GM18505 (cell line): ENCODE measurements around the gene TMEM72.

ENCODE experiments used
- ATAC-seq: cut with Tn5 transposase; IDR thresholded peaks from one replicate; pipeline ENCODE4 v1.9.1; 2021; ENCODE audit not compliant: unreplicated experiment
- POLR2A ChIP-seq: IDR thresholded peaks from 4 replicates; pipeline ENCODE4 v1.6.1; 2011; ENCODE audit warnings: borderline replicate concordance; ENCODE audit not compliant: insufficient read depth, insufficient read length; ENCODE audit errors: extremely low read depth

TMEM72 gene

DNA sequence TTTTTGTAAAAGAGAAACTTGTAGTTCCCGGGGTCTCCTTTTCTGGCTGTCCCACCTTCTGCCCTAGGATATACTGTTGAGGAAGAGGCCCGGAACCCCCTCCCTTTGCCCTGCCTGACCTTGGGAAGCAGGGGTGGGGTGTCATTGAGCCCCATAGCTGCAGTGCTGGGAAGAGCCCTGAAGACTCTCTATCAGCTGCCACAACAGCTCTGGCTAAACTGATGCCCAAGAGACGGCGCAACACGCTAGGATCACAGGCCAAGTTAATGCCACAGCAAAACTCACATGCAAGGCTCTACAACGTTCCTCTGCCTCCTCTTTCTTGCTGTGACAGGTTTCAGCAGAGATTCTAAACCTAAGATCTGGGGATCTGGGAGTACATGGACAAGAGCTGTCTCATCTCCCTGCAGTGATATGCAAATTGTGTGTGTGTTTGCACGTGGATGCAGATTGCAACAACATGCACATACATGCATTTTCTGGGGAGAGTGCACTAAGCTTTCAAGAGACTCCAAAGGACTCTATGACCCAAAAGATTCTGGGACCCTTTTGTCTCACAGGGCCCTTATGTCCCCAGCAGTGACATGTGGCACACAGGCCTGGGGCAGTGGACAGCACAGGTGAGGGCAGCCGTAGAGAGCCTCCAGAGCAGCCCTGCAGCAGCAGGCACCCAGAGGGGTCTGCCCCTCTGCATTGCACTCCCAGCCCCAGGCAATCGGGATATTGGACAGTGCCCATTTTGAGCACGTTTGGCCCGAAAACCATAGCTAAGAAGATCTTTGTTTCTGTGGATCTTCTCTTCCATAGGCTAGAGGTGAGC is 51.0 kb downstream of the TMEM72 start:
- no peak for ATAC-seq
- TF ChIP-seq POLR2A = no peak

DNA sequence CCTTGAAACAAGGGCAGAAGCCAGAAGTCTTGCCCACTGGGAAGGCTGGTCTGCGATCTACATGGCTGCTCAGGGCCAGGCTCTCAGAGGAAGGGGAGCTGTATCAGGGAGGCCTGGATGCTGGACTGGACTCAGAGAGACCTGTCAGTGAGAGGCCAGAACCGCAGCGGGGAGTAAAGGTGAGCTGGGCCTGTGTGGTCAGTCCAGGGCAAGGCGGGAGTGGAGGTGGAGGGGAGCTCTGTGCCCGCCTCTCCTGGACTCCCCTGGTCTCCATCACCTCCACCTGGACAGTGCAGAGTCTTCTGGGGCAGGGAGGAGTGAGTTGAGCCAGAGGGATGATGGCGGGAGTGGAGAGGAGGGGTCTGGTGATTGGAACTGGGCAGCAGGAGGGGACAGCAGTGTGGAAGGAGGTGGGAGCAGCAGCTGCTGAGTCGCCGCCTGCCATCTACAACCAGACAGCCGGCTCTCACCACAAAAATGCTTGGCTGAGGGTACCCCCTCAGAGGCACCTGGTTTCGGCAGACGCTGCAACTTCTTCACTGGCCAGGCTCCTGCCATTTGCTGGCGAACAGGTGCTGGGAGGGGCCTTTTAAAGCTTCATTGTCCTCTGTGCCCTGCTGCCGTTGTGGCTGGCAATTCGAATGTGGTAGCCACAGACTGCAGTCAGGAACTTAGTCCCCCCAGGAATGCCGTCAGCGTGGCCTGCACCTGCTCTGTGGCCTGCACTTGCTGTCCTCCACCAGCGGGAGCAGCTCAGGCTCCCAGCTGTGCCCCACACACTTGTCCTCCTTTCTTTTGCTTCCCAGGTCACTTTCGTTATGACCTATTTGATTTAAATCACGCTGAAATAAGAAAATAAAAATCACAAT is 52.0 kb downstream of the TMEM72 start:
- peak; percentile 36 for TF ChIP-seq POLR2A
- ATAC-seq = no peak

DNA sequence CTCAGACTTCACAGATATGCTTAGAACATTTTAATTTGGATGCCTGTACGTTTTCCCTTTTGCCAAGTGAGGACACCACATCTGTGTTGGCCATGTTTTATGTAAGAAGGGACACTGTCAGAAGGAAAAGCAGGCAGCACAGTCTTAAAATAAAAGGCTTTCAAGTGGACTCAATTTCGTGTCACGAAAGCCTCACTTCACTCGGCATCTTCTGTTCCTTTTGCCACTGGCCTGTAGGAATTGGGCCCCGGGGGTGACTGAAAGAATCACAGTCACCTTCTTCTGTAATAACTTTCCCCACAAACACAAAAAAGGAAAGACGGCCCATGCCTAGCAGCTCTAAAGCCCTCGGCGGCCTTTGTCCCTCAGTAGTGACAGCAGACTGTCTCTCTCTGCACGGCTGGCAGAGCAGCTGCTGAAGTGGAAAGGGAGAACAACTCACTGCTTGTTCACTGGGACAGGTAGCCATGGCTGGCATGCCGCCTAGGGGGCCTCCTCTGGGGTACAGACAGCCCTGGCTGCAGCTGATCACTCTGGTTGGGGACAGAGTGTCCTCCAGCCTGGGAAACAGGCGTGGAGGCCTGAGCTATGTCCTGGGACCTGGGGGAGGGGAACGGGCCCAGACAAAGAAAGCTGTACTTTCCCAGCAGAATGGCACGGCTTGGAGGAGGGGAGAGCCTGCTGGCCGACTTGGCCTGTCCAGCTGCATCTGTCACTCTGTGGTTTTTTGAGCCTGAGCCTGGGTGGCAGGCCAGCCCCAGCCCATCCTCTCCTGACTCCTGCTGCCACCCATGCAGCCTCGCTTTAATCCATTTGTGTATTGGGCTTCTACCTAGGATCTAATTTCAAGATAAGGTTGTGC is 52.9 kb downstream of the TMEM72 start:
- ATAC-seq = no peak
- no peak for TF ChIP-seq POLR2A

DNA sequence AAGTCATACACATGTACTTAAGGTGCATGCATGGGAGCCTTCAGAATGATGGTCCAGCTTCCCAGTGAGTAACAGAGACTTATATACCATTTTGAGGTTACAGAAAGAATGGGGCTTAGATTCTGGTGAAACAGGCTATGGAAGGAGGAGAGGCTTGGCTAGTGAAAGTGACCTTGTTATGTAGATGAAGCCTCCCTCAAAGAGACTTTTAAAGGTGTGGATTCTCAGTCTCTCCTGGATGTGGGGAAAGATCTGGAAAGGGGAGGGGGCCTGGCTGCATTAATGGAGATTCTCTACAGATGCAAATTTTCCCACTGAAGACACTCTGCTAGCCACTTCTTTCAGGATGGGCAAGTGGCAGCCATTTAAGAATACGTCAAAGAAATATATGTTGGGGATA is 54.0 kb downstream of the TMEM72 start:
- no peak for TF ChIP-seq POLR2A
- ATAC-seq = no peak

DNA sequence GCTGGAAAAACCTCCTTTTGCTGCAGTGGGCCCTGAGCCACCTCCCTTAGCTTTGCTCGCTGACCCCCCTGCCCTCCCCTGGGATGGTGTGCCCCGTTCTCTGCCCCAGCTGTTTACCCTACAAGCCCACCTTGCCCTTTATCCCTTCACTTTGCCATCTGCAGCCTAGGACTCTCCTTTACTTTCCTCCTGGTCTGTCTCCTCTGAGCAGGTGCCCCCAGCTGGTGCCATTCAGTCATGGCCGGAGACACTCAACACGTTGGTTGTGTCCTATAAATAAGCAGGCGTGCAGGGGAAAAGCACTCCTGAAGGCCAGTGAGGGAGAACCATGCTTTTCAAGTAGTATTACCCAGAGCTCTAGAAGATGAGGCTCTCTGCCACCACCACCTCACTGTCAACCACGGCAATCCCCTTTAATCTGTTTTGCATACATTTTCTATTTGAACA is 54.5 kb downstream of the TMEM72 start:
- no peak for ATAC-seq
- TF ChIP-seq POLR2A = no peak

DNA sequence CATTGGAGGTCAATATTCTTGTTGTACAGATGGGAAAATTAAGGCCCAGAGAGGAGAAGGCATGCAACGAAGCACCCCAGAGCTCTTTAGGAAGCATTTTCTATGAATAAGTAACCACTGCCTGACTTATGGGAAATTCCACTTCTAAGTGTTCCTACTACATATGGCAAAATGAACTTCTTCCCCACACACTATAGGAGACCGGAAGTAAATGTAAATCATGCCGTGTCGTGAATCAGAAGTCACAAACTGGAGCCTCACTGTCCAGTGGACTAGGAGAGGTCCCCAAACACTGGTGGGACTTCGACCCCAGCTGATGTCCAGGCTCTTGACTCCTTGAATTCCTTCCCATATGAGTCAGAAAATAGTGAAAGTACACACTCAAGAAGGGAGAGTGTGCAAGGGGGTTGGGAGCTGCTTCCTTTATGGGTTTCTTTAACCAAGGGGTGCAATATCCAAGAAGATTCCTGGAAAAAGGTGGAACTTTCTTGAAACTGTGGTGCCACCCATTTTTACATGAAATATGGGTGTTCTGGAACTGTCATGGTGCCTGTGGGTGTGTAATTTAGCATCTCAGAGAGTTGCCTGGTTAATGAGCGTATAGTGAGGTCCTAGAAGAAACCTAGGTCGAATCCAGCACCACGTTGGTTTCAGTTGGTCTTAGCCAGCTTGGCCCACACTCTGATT is 55.1 kb downstream of the TMEM72 start:
- no peak for TF ChIP-seq POLR2A
- ATAC-seq = no peak

DNA sequence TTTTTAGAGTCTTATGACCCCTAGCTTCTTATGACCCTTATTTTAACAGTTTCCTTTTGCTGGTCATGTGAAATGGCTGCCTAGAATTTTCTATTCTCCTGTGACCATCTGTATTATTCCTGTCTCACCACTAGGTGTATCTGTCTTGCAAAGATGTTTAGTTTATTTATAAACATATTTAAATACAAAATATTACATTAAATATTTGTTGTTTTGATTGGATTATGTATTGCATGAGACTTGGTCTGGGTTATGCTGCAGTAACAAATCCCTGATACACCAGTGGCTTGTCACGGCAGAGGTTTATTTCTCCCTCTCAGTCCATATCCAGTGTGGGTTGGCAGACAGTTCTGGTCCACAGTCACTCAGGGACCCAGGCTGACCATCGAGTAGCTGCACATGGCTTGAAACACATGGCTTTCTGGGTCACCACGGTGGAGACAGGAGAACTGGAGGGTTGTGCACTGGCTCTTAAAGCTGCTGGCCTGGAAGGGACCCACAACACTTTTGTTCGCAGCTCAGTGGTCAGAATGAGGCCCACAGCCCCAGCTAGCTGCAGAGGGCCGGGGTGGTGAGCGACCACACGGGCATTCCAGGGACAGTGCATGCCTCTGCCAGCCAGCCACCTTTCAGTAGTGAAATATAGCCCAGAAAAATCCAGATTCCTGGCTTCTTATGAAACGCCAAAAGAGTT is 55.8 kb downstream of the TMEM72 start:
- no peak for ATAC-seq
- no peak for TF ChIP-seq POLR2A

DNA sequence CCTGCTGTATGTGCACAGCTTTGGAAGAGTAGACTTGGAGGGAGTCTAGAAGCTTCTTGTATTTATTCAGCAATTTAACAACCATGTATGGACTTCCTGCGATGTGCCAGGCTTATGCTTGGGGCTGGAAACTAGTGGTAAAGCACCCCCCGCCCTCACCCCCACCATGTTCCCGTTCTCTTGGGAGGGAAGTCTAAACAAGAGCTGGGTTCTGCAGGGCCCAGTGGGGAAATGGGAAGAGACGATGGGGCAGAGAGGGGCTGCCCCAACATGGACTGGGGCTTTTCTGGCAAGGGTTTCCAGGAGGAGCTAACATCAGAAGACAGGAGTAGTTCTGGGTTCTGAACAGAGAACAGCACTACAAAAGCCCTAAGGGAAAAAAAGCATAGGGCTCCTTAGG is 56.5 kb downstream of the TMEM72 start:
- no peak for TF ChIP-seq POLR2A
- no peak for ATAC-seq

DNA sequence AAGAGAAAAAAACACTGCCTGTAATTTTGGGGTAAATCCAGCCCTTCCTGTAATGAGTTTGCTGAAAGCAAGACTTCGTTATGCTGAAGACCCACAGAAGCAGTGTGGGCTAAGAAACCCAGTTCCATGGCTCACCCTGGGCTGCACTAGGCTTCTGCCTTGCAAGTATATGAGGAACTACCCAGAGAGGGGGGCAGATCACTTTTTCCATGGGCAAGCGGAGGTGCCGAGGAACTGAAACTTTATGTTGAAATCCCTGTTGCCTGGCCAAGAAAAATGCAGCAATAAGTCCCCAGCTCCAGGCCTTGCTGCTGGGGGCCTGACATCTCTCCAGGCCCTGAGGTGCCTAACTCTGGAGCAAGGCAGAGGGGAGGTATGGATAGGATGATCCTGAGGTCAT is 57.0 kb downstream of the TMEM72 start:
- TF ChIP-seq POLR2A = no peak
- no peak for ATAC-seq

DNA sequence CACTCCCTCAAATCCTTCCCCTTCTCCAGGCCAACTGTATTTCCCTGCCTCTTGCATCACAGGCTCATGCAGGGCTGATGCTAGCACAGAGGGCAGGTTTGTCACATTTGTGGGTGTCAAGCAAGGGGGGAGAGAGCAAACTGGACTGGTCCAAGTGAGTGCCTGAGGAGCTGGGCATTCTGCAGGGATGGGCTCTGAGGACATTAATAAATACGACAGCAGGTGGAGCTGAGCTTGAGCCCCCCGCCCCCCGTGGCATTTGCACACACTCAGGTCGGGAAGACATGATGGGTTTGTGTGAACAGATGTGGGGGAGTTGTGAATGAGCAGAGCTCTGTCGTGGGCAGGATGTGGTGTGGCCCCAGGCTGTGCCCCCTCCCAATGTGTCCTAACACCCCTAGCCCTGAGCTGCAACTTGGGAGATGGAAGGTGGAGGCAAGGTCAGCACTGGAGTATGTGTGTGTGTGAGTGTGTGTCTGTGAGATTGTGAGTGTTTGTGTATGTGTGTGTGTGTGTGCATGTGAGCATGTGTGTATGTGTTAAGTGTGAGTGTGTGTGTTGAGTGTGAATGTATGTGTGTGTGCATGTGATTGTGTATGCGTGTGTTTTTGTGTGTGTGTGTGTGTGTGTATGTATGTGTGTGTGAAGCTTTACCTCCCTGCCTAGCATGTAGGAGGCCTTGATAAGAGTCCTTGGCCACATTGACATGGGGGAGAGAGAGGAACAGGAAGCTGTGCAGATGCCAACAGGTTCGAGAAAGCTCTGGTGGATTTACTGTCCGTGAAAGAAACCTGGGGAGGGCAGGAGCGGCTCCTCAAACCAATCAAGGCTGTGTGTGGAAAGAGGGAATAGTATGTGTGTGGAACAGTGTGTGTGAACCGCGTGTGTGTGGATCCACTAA is 57.6 kb downstream of the TMEM72 start:
- no peak for ATAC-seq
- no peak for TF ChIP-seq POLR2A

DNA sequence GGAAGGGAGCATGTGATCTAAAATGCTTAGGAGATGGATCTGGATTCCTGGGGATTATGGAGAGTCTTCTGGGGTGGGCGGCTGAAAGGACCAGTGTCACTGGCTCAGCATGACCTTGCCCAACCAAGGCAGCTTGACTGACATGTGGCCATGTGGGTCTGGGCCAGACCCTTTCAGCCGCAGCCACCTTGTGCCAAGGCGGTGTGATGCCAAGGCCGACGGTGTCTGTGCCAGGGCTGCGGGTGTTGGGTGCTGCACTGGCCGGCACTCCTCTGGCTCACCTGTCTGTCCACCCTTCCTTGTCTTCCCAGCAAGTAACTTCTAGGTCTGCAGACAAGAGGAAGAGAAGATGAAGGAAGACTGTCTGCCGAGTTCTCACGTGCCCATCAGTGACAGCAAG is 58.7 kb downstream of the TMEM72 start:
- ATAC-seq = no peak
- TF ChIP-seq POLR2A = no peak
